GM19099 (cell line): ENCODE results near the gene MAML3.

Experiments
- POLR2A ChIP-seq: IDR thresholded peaks from 3 replicates; pipeline ENCODE4 v1.6.1; 2011; ENCODE audit warnings: low read depth; ENCODE audit not compliant: insufficient read length; ENCODE audit errors: extremely low read depth

Gene MAML3

GRCh38 chr4:139774759-139775487 is 379.1 kb downstream of the MAML3 start:
- TF ChIP-seq POLR2A: no peak

DNA sequence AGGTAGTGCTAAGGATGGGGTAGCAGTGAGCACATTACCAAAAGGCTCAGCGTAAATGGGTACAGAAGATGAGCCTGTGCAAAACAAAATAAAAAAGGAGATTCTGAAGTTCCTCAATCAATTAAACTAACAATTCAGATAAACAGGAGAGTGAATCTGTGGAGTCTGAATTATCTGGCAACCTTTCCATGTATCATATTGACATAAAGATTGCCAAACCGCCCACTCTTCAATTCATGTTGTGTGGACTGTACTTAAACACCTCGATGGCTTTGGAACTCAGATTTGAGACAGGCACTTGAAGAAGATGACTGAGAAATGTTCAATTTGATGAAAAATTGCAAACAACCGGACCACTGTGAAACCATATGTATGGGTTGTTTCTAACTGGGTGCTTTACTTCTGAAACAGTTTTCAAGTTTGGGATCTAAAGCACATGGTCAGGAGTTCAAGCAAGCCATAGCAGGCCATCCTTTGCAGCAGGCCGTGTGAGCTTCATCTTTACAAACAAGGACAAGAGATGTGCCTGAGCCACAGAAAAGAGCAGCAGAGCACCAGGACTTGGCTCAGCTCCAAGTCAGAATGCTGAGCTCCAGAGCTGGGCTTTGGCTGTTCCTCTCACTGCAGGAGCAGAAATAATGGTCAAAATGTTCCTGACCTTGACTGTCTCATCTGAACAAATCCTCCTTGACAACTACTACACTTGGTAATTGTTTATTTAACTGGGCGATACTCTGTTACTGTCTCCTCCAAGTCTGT is 380.2 kb downstream of the MAML3 start:
- no peak for TF ChIP-seq POLR2A

DNA sequence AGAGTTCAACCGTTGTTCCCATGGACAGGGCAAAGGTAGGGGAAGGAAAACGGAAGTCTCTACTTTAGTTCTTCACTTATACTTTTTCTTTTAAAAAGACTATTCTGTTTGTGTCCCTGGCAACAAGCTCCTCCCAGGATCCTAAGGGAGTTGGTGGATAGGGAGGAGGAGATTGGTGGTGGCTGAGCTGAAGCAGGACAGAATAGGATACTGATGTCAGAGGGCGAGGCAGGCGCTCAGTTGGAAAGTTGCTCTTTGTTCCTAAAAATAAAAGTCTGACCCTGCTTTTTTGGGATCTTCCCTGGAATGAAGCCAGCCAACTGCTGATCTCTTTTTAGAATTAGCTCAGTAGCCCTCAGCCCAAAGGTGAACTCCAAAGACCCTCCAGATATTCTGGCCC is 383.6 kb downstream of the MAML3 start:
- no peak for TF ChIP-seq POLR2A

- TF ChIP-seq POLR2A: no peak
These were observed 384.6 kb downstream of the MAML3 start for GRCh38 chr4:139769364-139769763.

GRCh38 chr4:139768896-139769295 is 385.1 kb downstream of the MAML3 start:
- no peak for TF ChIP-seq POLR2A

GRCh38 chr4:139768366-139768765 is 385.6 kb downstream of the MAML3 start:
- TF ChIP-seq POLR2A: no peak

DNA sequence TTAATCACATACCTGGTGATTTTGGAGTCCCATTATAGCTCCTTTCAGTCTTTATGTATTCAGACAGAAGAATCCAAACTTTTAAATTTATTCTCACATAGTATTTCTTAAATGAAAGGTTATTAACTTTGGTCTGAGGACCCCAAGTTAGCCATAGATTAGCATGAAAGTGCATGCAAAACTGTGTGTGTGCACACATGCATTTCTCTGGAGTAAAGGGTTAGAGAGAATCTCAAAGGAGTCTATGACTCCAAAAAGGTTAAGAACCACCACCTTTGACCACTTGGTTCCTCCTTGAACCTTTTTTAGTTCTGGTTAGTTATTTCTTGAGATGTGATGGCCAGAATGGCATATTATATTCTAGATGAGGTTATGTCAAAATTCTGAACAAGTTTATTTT is 386.4 kb downstream of the MAML3 start:
- TF ChIP-seq POLR2A: no peak

DNA sequence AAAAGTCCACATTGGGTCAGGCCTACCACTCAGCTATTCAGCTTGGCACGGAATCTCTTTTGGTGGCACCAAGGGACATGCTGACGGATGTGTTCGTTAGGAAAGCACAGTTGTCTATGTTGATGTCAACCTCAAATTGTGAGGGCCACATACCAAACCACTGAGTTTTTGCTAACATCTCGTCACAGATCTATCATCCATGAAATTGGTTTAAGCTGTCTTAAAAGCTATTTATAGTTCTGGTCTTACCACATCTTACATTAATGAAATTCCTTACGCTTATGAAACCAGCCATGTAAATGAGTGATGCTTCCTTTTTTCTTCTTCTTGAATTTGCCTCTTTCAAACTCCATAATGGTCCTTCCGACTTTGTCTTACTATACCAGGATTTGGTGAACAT is 386.8 kb downstream of the MAML3 start:
- TF ChIP-seq POLR2A: no peak

DNA sequence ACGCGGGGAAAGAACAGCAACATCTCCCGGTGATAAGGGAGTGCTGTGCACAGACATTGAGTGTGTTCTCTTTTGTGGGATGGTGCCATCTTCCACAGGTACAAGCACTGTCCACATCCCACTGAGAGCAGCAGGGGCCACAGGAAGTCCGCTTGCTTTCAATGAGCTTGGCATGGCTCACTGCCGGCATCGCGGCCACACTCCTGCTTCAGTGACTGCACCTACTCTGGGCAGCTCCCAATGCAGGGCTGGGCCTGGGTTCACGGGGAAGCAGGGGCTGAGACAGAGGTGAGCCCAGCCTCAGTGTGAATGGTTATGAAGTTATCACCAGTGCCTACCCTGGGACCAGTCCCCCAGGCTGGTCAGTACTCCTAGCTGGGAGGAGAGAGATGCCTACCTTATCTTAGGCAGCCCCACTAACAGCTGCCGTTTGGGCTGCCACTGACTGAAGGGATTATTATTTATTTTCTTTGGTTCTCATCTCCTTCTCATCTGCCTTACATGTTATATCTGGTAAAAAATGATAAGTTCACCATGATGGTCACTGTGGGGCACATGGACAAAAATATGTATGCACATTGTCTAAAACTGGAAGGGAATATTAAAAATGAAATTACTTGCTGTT is 389.2 kb downstream of the MAML3 start:
- TF ChIP-seq POLR2A: no peak

DNA sequence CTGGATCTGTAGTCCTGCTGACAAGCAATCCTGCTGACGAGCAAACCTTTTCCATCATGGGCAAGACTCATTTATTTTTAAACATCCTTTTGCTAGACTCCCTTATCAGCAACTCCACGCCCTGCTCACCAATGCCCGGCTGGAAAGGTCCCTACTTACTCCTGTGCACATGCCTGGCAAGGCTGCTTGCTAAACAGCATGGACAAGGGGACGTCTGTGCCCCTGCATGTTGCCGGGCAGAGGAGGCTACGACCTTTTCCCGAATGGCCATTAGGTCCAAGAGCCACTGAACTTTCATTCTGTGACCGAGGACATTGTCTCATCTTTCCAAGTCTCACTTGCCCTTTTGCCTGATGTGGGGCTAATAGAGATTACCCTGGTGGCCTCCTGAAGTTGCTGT is 389.8 kb downstream of the MAML3 start:
- no peak for TF ChIP-seq POLR2A

GRCh38 chr4:139763672-139764071 is 390.3 kb downstream of the MAML3 start:
- no peak for TF ChIP-seq POLR2A

GRCh38 chr4:139763205-139763604 is 390.8 kb downstream of the MAML3 start:
- no peak for TF ChIP-seq POLR2A

- no peak for TF ChIP-seq POLR2A
These were observed 391.3 kb downstream of the MAML3 start for GRCh38 chr4:139762720-139763119.

DNA sequence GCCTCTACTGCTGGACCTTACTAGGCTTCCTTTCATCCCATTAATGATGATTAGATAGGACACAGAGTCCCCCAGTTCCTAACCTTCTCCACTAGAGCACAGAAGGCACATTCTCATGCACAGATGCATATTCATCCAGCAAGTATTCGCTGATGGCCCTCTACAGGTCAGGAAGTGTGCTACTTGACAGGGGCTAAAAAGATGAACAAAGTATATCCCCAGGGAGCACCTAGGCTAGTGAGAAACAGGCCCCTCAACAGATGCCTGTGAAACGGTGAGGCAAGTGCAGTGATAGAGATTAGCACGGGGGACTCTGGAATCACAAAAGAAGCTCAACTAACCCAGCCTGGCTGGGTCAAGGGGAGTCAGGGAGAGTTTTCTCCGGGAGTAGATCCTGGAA is 392.5 kb downstream of the MAML3 start:
- no peak for TF ChIP-seq POLR2A

DNA sequence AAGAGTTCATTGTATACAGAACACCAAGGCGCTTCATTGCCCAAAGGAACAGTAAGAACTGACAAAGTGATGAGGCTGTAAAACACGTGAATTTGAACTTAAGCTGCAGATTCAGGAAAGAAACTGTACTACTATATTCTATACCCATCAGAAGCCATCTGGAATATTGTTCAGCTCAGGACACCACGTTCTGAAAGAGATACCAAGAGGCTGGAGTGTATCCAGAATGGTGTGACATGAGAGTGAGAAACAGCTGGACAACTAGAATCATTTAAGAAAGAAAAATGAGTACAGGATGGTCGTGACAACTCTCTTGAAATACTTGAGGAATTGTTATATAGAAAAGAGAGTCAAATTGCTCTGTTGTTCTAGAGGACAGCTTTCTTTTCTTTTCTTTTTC is 393.4 kb downstream of the MAML3 start:
- no peak for TF ChIP-seq POLR2A

GRCh38 chr4:139759097-139759496 is 394.9 kb downstream of the MAML3 start:
- TF ChIP-seq POLR2A: no peak
